GM21423 (cell line): ENCODE results near the gene ANO2.
"Not testable (repeated sequence)": the region's sequence is repeated elsewhere in the genome, so short reads cannot be mapped to it uniquely, and the experiment has no call there.

Experiments used
- ATAC-seq: cut with Tn5 transposase; IDR thresholded peaks from one replicate; pipeline ENCODE4 v1.9.1; 2021; ENCODE audit warnings: mild to moderate bottlenecking, moderate library complexity; ENCODE audit not compliant: unreplicated experiment

ANO2 gene

DNA sequence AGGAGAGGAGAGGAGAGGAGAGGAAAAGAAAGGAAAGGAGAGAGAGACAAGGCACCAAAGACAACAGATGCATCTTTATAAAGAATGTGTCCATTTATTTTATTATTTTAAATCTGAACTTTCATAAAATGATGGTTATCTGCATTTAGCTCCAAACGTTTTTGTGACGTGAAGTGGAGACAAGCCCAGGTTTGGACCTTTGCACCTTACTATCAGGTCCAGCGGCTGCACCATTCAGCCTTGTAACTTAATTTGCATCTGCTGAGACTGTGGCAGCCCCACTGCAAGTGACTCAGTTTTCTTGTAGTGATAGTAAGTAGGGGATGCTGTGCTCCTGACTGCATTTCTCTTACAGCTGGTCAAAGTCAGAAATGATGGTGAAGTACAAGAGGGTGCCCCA lies 382.5 kb downstream of the ANO2 start:
- no peak for ATAC-seq

DNA sequence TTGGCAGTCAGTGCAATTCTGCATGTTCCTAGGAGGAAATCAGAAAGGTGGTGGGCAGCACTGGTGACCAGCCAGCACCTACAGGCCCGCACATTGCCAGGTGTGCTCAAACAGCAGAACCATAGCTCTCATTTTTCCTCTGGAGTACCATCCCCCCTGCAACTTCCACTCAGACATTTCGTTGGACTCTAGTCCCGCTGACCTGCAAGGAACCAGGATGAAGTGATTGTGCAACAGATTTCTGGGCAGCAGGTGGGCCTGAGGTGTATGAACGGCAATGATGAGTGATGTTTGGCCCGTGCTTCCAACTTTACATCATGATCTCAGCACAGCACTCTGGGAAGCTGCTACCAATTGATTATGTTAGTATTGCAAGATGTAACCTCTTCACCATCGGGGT lies 383.2 kb downstream of the ANO2 start:
- no peak for ATAC-seq

DNA sequence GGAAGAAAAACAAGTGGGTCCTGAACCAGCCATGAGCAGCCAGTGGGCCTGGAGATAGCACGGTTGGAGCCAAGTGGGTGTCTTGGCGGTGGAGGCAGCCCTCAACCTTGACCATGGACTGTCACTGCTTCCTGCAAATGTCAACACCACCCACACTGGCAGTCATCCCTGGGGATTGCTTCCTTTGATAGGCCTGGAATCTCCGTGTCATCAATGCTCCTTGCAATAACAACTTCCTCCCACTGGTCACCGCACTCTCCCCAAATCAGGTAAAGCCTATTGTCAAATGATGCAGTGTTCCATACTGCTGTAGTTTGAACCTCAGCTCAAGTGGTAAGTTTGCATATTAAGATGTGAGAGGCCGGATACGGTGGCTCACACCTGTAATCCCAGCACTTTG lies 384.0 kb downstream of the ANO2 start:
- ATAC-seq, result no peak

GRCh38 chr12:5560265-5560664 lies 384.8 kb downstream of the ANO2 start:
- no peak for ATAC-seq

DNA sequence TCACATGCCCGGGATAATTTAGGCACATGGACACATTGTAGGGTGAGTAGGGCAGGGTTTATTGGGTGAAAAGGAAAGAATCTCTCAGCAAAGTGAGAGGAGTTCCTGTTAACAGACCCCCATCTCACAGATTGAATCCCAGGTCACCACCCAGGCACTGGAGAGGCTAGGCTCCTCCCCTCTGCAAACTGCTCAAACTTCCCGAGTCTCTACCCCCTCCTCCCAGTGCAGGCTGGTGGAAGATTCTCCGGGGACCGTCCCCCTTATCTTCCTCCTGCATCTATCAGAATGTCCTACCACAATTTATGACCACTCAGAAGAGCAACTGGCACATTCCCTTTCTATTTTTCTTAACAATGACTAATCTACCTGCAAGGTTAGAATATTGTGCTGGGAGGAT lies 387.2 kb downstream of the ANO2 start:
- ATAC-seq, result no peak

- ATAC-seq, result no peak
Measured at GRCh38 chr12:5556946-5557673, 387.9 kb downstream of the ANO2 start.

DNA sequence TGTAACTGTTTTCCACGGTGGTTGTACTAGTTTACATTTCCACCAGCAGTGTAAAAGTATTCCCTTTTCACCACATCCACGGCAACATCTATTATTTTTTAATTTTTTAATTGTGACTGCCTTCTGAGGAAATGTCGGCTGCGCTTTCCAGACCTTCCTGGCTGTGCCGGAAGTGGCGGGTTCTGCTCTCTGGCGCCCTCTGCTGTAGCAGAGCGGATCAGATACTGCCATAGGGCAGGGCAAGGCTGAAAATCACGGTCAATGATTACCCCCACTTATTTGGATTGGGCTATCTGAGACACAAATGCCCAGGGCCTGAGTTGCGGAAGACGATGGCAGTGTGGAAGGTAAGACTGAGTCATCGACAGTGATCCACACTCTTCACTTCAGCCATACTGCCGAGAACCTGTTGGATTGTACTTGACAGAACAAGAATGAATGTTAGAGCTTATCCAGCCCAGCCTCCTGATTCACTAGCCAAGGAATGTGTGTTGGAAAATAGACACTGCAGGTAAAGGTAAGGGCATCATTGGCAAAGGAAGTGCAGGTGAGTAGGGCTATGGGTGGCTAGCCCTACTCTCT lies 388.9 kb downstream of the ANO2 start:
- no peak for ATAC-seq

DNA sequence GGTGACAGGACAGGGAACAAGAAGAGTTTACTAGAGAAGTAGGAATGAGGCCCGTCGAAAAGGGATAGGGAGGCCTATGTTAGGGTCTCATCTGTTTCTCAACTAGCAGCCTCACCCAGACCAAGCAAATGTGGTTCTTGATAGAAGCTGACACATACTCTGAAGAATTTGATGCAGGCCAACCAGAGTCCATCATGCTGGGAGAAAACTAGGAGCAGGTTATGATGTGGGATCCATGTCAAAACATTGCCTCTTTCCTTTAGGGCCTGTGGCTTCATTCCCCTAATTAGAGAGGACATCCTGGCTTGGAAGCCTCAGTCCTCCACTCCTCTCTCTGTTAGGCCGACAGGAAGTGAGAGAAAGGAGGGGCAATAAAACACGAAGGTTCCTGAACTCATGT lies 390.3 kb downstream of the ANO2 start:
- ATAC-seq, result no peak

GRCh38 chr12:5549011-5549410 lies 396.0 kb downstream of the ANO2 start:
- ATAC-seq, result no peak

DNA sequence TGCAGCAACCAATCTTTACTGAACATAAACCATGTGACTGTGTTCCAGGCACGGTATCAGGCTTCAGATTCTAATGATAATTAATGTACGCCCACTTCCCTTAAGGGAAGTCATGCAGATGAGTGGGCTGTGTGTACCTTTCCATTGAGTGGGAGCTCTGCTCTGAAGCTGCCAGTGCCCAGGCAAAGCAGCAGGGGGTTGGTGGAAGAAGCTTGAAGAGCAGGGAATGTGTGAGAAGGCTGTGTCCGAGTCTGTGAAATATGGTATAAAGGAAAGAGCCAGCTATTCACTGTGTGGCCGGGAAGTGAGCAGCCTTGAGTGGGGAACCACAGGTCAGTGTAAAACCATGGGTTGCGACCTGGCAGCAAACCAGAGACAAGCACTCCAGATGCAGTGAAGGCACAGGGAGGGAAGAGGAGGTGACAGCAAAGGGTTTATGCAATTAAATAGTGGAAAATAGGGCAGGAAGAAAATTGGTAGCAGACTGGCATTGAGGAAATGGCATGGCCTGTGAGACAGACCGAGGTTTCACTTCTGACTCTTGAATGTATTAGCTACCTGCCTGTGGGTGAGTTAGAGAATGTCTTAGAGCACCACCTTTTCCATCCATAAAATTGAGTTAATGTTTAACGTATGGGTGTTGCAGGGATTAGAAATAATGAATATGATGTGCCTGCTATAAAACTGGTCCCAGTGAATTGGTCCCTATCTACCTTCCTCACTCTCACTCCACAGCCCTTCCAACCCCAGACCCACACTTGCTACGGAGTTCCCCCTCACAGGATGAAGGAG lies 396.7 kb downstream of the ANO2 start:
- ATAC-seq, result no peak

DNA sequence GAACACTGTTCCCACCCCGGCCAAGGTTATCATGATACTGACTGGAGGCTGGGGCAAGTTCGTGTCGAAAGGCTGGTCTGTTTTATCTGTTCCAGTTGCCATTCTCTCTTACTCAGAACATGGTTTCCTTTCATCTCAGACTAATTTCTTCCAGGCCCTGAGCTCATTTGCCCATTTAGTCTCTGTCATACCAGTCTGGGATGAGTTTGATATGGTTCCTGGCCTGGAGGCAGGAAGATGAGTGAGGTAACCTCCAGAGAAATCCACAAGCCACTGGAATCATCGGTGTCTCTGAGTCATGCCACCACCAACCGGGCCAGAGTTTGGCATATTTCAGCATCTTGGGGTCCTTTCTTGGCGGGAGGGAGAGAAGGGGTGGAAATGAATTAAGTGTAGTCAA lies 398.4 kb downstream of the ANO2 start:
- ATAC-seq, result no peak

- no peak for ATAC-seq
Measured at GRCh38 chr12:5537771-5538170, 407.3 kb downstream of the ANO2 start.

DNA sequence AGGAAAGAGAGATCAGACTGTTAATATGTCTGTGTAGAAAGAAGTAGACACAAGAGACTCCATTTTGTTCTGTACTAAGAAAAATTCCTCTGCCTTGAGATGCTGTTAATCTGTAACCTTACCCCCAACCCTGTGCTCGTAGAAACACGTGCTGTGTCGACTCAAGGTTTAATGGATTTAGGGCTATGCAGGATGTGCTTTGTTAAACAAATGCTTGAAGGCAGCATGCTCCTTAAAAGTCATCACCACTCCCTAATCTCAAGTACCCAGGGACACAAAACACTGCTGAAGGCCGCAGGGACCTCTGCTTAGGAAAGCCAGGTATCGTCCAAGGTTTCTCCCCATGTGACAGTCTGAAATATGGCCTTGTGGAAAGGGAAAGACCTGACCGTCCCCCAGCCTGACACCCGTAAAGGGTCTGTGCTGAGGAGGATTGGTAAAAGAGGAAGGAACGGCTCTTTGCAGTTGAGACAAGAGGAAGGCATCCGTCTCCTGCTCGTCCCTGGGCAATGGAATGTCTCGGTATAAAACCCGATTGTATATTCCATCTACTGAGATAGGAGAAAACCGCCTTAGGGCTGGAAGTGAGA lies 407.9 kb downstream of the ANO2 start:
- not testable (repeated sequence) for ATAC-seq

DNA sequence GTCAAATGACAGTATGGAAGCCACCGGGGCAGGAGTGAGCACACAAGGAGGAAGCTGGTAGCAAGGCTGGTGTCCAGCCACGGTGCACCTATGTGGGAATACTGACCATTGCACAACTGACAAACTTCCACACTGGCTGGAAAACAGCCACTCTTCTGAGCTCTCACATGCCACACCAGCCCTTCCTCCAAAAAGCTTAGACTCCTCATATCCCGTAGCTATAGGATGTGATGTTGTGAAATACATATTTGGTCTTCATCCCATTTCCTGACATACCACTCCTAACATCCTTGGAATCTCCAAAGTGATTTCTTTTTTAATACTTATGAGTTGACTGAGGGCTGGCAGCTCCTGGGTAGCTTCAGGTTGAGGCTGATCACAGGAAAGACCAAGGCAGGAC lies 409.5 kb downstream of the ANO2 start:
- ATAC-seq, result no peak

DNA sequence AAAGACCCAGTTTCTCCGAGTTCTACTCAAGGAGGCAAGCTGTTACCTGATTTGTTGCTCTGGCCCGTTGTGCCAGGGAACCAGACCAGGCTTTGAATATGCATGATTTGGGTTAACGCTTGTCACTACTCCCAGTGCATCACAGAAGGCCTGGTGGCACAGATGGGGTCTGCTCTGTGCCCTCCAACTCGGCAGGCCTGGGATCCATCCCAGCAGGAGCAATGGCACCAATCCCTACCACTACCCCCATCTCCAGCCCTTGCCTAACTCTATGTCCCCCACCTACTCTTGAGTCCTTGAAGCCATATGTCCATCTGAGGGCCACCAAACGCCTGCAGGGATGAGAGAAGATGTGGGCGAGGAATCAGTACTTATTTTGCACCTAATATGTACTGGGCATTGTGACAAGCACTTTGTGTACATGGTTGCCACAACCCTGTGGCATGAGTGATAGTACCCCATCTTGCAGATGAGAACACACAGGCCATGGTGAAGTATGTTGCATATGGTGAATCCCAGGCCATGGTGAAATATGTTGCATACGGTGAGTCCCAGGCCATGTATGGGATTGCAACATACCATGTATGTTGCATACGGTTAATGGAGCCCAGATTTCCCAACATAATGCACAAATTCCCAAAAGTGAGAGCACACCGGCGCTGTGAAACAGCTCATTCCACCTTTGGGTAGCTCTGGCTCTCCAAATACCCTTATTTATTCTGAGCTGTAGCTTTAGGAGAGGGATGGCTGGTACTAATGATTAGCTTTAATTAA lies 410.4 kb downstream of the ANO2 start:
- no peak for ATAC-seq

DNA sequence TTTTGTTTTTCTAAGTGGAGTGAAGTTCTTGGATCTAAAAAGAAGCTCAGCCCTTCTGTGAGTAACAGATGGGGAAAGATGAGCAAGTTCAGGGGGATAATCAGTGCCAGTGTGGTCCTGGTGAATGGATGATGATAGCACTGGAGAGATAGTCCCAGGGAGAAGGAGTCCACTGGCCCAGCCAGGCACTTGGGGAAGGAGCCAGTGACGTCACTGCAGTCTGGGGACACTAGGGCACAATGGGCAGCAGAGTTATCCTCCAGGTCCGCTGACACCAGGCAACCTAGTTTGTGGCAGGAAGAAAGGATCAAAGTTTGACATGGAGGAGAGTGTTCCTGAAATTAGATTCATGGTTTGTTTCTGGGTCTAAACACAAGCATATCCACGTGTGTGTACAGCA lies 411.7 kb downstream of the ANO2 start:
- ATAC-seq, result no peak

- ATAC-seq, result no peak
Measured at GRCh38 chr12:5525783-5526367, 419.2 kb downstream of the ANO2 start.

DNA sequence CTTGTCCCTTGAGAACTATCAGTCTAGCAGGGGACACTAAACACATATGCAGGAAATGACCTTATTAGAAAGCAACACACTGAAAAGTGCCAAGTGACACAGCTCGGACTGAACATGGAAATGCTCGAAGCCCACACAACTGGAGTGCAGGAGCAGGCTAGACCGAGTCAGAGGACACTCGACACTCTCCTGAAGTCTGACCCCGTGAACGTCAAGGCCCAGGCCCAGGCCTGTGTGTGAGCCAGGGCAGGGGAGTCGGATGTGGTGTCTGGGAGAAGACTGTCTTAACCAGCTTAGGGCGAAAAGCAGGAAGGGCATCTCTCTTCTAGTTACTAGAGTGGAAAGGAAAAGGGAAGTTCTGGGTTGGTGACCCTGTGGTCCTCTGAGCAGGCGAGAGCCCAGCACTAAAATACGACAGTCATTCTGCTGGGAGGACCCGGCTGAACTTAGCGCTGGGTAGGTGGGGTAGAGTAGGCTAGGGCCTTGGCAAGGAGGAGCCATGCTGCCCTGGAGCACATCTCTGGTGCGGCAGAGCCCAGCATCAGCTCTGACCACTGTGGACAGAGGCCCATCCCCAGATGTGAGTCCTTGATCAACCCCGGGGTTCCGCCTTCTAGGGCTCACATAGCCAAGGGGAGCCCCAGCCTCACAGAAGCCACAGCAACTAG lies 420.2 kb downstream of the ANO2 start:
- no peak for ATAC-seq

DNA sequence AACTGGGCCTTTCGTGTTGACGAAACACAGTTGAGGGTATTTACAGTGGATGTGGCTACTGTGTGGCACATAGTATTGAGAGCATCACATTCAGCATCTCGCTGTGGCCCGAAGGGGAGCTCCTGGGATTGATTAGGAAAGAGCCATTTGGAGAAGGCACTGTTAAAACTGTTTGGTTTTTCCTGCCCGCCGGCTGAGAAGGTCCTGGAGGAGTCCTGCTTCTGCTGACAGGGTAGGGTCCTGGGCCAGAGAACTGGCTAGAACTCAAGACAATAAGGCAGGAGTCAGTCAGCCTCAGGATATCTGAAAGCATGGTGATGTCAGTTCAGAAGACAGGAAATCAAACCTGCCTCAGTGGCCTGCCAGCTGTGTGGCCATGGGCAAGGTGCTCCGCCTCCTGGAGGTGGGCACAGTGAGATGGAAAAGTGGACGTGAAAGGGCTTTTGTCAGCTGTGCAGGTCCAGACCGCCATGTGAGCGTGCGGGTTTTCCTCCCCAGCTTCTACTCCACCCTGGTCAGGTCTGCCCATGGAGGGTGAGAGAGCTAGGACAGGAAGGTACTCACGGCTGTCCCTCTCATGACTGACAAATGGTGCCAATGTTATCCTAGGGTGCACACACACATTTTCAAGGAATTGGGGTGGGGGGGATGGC lies 420.8 kb downstream of the ANO2 start:
- ATAC-seq, result no peak
